ENCODE data around the gene PHC2.

GRCh38 chr1:33282791-33283190 lies 148.1 kb downstream of the PHC2 start:
- TF ChIP-seq EZH2phosphoT487 (IDR thresholded peaks at IDR 0.05; ENCODE audit: low read depth, severe bottlenecking, unreplicated experiment) (no peak), EZH2 (IDR thresholded peaks at IDR 0.05; ENCODE audit: borderline replicate concordance) (no peak)
